HG02571 (cell line): ENCODE results near the gene CLCN4.

Experiments
- ATAC-seq: cut with Tn5 transposase; IDR thresholded peaks from one replicate; pipeline ENCODE4 v1.9.1; 2021; ENCODE audit warnings: mild to moderate bottlenecking, moderate library complexity; ENCODE audit not compliant: unreplicated experiment

CLCN4 gene

GRCh38 chrX:10156199-10157031 is at the start of gene CLCN4:
CLCN4 (plus strand) TSS chrX:10156975; CDS start chrX:10185033, 28,058 bp downstream.
- ATAC-seq: no peak

DNA sequence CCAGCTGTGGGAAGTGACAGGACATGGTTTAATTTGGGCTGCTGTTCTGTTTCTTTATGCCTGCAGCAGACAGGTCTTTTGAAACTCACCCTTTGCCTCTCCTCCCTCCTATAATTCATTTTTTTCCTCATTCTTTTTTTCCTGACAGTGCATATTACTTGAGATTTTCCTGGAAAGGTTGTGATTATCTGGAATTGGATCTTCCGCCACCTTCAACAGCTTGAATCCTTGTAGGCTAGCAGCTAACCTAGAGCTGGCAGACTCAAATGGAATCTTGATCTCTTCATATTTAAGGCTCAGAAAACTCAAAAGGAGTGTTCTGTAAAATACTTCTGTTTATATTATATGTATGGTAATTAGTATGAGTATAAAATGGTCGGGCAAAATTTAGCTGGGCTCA is 49.3 kb upstream of the CLCN4 start:
- ATAC-seq: no peak

DNA sequence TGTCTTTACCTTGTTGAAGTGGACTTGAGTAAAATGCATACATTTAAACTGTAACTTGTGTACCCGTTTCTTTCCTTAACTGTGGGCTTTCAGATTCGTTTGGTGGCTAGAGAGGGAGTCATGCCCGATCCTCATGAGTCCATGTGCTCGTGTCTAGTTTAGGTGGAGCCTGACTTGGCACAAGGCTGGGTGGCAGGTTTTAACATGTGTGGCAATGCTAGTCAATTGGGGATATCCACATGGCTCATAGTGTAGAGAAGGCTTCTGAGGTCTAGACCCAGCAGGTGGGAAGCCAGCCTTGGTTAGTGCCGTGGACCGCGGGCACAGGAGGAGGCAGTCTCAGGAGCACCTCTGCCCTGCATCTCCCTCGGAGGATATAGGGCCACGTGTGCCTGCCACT is 48.5 kb upstream of the CLCN4 start:
- ATAC-seq: no peak

DNA sequence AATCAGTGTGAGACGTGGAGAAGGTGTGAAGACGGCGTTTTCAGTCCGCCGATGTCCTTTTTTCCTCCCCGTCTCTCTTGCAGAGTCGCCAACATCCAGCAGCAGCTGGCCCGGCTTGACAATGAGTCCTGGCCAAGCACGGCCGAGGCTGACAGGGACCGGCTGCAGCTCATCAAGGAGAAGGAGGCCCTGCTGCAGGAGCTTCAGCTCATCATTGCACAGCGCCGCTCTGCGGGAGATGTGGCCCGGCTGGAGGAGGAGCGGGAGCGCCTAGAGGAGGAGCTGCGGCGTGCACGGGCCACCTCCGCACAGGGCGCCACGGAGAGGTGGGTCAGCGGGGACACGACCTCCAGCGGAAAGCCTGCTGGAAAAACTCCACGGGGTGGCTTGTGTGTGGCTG is 47.1 kb upstream of the CLCN4 start:
- no peak for ATAC-seq

DNA sequence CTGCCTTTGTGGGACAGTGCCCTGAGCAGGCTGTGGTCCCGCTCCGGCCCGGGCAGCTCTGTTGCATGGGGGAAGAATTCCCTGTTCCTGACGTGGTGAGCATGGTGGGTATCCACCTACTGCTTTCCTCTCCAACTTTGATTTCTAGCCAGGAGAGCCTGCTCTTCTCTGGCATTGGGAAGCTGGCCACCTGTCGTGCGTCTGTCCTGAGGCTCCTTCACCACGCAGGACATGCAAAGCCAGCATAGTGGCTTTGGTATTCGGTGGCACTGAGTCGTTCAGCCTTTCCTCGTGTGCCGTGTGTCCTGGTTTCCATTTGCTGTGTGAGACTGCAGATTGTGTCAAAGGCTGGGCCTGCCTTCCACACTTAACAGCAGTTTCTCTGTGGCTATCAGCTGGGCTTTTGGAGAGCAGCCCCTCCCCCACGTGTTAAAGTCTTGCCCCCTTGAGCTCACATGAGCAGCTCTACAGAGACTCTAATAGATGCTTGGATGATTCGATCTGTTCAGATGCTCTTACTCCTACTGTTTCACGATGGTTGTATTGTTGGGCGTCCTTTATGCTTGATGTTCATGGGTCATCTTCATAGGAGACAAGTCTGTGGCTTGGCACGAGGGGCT is 46.3 kb upstream of the CLCN4 start:
- ATAC-seq: no peak

GRCh38 chrX:10110984-10111363 is 45.8 kb upstream of the CLCN4 start:
- no peak for ATAC-seq

DNA sequence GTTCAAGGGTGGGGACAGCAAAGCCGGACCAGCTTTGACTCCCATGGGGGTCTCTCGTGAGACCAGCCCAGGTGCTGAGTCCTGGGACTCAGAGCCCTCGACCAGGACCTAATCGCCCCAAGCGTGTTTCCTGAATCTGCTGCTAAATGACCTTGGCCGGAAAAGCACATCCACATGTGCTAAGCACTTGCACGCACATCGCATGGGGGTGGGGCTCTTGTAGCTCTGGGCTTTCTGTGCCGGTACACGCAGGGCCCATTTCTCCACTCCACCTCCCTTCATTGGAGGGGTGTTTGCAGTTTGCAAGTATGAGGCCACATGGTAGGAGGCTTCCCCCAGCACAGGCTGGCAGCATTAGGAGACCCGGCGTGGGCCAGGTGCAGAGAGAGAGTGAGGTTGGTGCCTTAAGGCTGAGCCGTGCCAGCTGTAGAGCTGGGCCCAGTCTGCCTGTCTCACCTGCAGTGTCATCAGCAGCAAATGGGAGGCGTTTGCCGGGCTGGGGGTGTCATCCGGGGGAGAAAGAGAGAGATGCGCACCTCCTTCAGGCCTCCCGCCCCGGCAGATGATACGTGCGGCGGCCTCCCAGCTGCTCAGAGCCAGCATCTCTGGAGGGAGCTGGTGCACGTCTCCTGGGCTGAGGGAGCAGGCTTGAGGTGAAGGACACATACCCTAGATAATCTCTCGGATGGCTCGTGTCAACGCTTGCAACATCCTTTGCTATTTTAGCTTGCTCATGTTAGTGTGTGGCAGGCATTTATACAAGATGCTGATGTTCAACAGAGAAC is 45.2 kb upstream of the CLCN4 start:
- no peak for ATAC-seq

DNA sequence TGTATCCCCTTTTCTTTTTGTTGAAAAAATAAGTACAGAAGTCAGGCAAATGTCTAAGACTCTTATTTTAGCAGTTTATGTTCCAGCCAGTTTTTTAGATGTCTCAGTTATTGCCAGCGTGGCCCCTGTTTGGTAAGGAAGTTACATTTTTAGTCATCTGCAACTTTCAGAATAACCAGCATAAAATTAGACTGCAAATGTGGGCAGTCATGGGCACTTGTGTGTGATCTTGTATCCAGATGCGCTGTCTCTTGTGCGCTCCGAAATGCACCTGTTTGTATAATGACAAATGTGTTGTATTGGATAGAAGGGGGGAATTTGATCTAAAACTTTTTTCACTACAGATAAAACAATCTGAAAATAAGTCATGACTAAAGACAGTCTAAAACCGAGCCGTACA is 44.3 kb upstream of the CLCN4 start:
- ATAC-seq: peak; percentile 49

- no peak for ATAC-seq
Measured at GRCh38 chrX:10115082-10115481, 41.7 kb upstream of the CLCN4 start.

DNA sequence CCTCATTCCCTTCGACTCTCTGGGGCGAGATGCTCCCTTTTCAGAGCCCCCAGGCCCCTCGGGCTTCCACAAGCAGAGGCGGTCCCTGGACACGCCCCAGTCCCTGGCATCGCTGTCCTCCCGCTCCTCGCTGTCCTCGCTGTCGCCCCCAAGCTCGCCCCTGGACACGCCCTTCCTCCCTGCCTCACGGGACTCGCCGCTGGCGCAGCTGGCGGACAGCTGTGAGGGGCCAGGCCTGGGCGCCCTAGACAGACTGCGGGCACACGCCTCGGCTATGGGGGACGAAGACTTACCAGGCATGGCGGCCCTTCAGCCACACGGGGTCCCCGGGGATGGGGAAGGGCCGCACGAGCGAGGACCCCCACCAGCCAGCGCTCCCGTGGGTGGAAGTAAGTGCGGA is 39.5 kb upstream of the CLCN4 start:
- ATAC-seq: no peak

DNA sequence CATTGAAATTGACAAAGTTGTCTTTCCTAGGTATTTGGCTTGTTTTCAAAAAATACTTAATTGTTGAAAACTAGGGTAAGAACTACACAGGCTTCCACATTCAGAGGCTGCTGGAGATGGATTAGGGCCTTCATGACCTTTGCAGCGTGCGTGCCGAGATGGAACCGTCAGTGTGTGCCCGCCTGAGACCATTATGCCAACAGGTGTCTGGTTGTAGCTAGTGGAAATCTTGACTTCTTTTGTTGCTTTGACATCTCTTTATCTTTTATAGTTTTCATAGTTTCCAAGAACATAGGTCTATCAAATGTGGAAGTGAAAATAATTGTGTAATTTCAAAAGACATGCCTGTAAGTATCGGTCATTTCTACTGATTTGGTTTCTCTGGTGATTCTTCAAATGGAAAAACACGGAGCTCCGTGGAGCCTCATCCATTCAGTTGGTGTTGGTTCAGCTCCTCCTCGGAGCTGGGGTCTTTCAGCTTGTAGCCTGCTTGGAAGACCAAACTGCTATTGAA is 38.9 kb upstream of the CLCN4 start:
- ATAC-seq: no peak

DNA sequence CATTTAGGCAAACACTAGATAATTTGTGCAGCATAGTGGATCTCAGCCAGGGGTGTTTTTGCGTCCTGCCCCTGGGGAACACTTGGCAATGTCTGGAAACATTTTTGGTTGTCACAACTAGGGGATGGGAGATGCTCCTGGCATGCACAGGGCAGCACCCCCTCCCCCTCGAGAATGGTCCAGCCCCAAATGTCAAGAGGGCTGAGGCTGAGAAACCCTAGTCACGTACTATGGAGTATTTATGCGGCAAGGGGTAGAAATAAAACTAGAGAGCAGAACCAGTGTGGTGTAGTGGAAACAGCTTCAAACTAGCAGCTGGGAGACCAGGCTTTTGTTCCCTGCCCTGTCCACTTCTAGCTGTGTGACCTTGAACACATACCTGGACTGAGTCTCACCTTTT is 38.2 kb upstream of the CLCN4 start:
- ATAC-seq: no peak

- peak; percentile 50 for ATAC-seq
Measured at GRCh38 chrX:10119399-10119990, 37.3 kb upstream of the CLCN4 start.

DNA sequence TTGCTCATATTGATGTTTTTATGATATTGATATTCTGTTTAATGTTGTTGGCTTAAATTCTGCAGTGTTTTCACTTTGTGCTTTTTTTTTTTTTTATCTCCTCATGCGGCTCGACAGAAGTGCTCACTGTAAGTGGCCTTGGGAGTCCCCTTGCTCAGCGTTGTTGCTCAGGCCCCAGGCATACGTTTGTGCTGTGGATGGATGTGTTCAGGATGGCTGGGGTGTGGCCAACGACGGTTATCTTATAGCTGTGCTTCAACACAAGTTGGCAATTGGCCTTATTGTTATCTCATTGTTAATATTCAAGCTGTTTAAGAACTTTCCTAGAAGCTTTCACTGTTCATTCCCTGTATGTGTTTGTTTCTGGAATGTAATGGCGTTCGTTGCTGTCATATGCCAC is 36.4 kb upstream of the CLCN4 start:
- no peak for ATAC-seq

DNA sequence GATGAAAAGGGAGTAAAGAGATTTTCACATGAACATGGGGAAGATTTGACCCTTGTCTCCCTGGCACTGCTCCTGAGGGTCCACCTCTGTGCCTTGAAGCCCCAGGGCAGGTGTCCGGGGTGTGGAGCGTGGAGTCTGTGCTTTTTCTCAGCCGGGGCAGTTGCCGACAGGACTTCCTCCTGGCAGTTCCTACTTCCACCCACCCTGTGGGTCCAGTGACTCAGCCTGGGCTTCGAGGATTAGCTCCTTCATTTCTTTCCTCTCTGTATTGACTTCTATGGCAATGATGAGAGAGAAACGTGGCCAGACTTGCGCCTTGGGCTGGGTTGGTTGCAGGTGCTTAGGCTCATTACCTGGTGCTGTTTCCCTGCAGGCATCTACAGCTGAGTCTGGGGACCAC is 35.9 kb upstream of the CLCN4 start:
- ATAC-seq: no peak

- peak; percentile 70 for ATAC-seq
Measured at GRCh38 chrX:10121787-10122186, 35.0 kb upstream of the CLCN4 start.

- no peak for ATAC-seq
Measured at GRCh38 chrX:10124506-10125247, 32.1 kb upstream of the CLCN4 start.

DNA sequence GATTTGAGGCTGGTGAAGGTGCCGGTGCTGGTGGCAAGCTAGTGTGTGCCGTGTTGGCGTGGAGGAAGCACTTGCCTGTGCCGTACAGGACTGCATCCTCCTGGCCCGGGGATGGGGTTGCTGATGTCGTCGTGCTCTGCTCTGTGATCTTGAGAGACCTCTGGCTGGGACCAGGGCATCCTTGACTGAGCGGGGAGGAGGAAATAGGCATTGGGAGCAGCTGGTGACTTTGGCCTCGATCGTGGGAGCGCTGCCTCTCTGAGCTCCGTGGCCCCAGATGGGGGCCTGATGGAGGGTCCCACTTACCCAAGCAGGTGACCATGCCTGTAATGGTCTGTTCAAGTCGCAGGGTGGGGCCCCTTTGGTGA is 31.5 kb upstream of the CLCN4 start:
- no peak for ATAC-seq

DNA sequence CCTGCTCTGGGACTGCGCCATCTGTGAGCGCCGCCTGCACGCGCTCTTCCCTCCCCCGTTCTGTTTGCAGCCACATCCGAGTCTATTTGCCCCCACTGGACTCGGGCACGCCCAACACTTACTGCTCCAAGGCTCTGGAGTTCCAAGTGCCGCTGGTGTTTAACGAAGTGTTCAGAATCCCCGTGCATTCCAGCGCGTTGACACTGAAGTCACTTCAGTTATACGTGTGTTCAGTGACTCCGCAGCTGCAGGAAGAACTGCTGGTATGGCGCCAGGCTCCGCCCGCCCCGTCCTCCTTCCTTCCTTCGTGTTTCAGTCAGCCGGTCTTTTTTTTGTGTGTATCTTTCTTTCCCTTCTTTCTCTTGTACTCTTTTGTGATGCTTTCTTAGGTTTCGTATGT is 30.7 kb upstream of the CLCN4 start:
- ATAC-seq: no peak

DNA sequence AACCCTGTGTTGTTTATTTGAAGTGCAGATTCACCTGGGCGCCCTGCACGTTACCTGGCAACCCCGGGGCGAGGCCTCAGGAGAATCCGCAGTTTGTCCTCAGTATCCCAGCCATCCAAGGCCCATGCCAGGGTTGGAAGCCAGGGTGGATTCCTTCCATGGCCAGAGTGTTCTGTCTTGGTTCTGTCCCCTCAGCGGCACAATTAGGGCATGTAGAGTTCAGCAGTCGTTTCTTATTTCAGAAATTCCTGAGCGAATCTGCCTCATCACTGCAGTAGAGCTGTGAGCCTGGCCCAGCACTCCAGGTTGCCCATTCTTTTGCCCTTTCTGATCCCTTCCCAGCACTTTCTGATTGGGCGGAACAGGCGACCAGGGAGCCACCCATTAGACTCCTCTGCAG is 29.9 kb upstream of the CLCN4 start:
- ATAC-seq: no peak

DNA sequence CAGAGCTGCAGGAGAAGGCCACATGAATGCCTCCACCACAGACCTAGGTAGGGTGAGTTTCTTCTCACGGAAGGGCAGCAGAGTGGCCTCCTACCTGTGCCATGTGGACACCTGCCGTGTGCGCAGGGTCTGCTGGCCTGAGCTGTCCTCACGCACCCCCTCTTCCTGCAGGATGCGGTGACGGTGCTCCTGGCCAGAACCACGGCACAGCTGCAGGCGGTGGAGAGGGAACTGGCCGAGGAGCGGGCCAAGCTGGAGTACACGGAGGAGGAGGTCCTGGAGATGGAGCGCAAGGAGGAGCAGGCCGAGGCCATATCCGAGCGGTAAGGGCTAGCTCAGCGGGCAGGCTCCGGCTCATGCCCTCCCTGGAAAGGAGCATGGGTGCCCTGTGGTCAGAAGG is 28.4 kb upstream of the CLCN4 start:
- no peak for ATAC-seq
